ENCODE measurements around the gene CYB561A3. TPM values are rescaled to one million over a fixed set of nuclear protein-coding genes. Genes with fewer than 3 reads are reported as not detected.

CYB561A3 gene, protein sequence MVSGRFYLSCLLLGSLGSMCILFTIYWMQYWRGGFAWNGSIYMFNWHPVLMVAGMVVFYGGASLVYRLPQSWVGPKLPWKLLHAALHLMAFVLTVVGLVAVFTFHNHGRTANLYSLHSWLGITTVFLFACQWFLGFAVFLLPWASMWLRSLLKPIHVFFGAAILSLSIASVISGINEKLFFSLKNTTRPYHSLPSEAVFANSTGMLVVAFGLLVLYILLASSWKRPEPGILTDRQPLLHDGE
- total RNA-seq (10 to 100 TPM; 49.1 to 56.9 TPM), polyA plus RNA-seq (ENCODE audit: insufficient read length in 6 of 6) (10 to 100 TPM; 31.7 to 39.7 (median 34.9) TPM)
- long read RNA-seq, donor 1, transcript CYB561A3-201 (7 exons, 3,061 nt): major isoform, 7 of 55 reads
- long read RNA-seq, donor 1, partial matches to known transcripts: 0 of 55 reads
- long read RNA-seq, donor 1, other reads (novel, unspliced or antisense): 43 of 55 reads
- long read RNA-seq, donor 2, partial matches to known transcripts: 0 of 7 reads
- long read RNA-seq, donor 2, other reads (novel, unspliced or antisense): 0 of 7 reads
- long read RNA-seq, donor 3, partial matches to known transcripts: 0 of 5 reads
- long read RNA-seq, donor 3, other reads (novel, unspliced or antisense): 0 of 5 reads
- long read RNA-seq, donor 4, transcript CYB561A3-201 (7 exons, 3,061 nt): minor isoform, 7 of 29 reads
- long read RNA-seq, donor 4, transcript CYB561A3-203 (7 exons, 1,803 nt): major isoform, 15 of 29 reads
- long read RNA-seq, donor 4, partial matches to known transcripts: 0 of 29 reads
- long read RNA-seq, donor 4, other reads (novel, unspliced or antisense): 7 of 29 reads
- long read RNA-seq, donor 5, partial matches to known transcripts: 18 of 29 reads
- long read RNA-seq, donor 5, other reads (novel, unspliced or antisense): 7 of 29 reads
- long read RNA-seq, donor 6, transcript CYB561A3-201 (7 exons, 3,061 nt): major isoform, 8 of 21 reads
- long read RNA-seq, donor 6, transcript CYB561A3-203 (7 exons, 1,803 nt): minor isoform, 6 of 21 reads
- long read RNA-seq, donor 6, partial matches to known transcripts: 6 of 21 reads
- long read RNA-seq, donor 6, other reads (novel, unspliced or antisense): 0 of 21 reads
- long read RNA-seq, donor 7, transcript CYB561A3-201 (7 exons, 3,061 nt): major isoform, 5 of 30 reads
- long read RNA-seq, donor 7, partial matches to known transcripts: 5 of 30 reads
- long read RNA-seq, donor 7, other reads (novel, unspliced or antisense): 19 of 30 reads
- long read RNA-seq, donor 8, transcript CYB561A3-201 (7 exons, 3,061 nt): major isoform, 7 of 11 reads
- long read RNA-seq, donor 8, partial matches to known transcripts: 0 of 11 reads
- long read RNA-seq, donor 8, other reads (novel, unspliced or antisense): 0 of 11 reads
- long read RNA-seq, donor 9: 0 reads
- long read RNA-seq, donor 10, transcript CYB561A3-203 (7 exons, 1,803 nt): minor isoform, 8 of 25 reads
- long read RNA-seq, donor 10, transcript CYB561A3-201 (7 exons, 3,061 nt): major isoform, 9 of 25 reads
- long read RNA-seq, donor 10, partial matches to known transcripts: 4 of 25 reads
- long read RNA-seq, donor 10, other reads (novel, unspliced or antisense): 4 of 25 reads
- long read RNA-seq, donor 11, partial matches to known transcripts: 5 of 14 reads
- long read RNA-seq, donor 11, other reads (novel, unspliced or antisense): 7 of 14 reads
- long read RNA-seq, donor 12, partial matches to known transcripts: 0 of 8 reads
- long read RNA-seq, donor 12, other reads (novel, unspliced or antisense): 5 of 8 reads

DNA sequence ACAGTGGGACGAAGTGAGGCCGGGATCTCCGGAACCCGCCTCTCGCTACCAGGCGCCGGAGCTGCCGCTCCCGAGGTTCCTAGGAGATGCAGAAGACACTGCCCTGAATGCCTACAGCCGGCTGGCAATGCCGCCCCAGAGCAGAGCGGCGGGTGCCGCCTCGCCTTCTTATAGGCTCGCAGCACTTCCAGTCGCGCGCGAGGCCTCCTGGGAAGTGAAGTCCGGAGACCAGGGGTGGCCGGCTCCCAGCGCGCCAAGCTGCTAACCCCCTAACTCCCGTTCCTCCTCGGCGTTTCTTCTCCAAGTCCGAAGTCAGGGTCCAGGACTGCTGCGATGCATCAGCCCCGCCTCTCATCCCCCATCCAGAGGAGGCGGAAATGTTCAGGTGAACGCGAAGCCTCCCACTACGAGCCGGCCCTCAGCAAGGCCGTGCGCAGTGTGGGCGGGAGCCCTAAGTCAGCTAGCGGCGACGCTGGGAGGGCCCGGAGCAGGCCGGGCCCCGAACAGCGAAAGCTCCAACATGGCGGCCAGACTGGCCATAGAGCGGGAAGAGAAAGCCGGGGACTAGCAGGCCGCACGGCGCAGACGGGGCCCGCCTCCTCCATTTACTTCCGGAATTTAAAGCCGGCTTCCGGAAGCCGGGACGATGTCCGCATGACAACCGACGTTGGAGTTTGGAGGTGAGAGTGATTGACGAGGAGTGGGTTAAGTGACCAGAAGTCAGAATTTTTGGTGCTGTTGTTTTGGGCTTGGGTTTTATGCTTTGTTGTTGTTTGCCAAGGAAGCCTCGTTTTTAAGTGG is at the start of gene CYB561A3, which contains the start of gene TMEM138:
Gene CYB561A3, minus strand, starts transcription at position 142 of the 801 bp plus-strand sequence. CDS start 5,169 bp downstream, outside the sequence.
Gene TMEM138, plus strand, starts transcription at position 634 of the 801 bp plus-strand sequence. CDS start 2,017 bp downstream, outside the sequence.
- intact Hi-C loops (cut with DNase I): no loop called here
- Histone ChIP-seq H3K27me3 (no peaks in the 10 kb centered on the region), H3K27ac (peak within 1 kb of the TSS; percentile 99), H3K4me3 (peak within 1 kb of the TSS; percentile 79 to 80), H3K4me1 (peaks cover 8 to 49% of the 10 kb centered on the region in 2 donors), H3K9me3 (no peaks in the 10 kb centered on the region), H3K36me3 (peaks cover 0 to 30% of the 10 kb centered on the region in 2 donors)
- DNase-seq: peak; percentile 92 to 98 (median 94)
- TF ChIP-seq, protein P1, sequence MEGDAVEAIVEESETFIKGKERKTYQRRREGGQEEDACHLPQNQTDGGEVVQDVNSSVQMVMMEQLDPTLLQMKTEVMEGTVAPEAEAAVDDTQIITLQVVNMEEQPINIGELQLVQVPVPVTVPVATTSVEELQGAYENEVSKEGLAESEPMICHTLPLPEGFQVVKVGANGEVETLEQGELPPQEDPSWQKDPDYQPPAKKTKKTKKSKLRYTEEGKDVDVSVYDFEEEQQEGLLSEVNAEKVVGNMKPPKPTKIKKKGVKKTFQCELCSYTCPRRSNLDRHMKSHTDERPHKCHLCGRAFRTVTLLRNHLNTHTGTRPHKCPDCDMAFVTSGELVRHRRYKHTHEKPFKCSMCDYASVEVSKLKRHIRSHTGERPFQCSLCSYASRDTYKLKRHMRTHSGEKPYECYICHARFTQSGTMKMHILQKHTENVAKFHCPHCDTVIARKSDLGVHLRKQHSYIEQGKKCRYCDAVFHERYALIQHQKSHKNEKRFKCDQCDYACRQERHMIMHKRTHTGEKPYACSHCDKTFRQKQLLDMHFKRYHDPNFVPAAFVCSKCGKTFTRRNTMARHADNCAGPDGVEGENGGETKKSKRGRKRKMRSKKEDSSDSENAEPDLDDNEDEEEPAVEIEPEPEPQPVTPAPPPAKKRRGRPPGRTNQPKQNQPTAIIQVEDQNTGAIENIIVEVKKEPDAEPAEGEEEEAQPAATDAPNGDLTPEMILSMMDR (IDR thresholded peaks at IDR 0.05): no peak
- peak; percentile 97 for ATAC-seq

DNA sequence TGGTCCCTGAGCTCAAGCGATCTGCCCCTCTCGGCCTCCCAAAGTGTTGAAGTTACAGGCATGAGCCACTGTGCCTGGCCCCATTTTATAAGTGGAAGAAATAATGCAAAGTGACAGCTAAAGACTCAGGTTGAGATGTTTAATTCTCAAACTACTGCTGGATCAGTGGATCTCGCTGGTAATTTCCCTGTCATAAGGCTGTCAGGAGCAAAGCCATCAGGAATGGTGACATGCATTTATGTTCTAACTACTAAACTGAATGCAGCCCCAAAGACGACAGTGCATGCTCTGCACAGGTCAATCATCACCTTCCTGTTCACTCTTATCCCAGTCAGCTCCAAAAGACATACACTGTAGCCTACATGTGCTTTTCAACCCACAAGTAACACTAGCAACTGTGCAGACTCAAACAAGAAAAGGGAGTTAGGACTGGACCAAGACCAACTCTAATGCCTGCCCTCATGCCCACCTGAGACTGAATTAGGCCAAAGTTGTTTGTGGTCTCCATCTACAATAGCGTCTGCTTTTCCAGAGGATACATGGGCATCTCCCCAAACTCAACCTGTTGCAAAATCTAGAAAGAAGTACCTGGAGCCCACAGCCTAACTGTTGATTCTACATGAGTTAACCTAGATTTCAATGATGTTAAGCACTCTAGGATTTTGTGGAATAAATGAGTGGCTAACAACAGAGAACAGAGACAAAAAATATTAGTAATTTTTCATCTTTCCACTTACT is 45.5 kb upstream of the CYB561A3 start:
- Histone ChIP-seq H3K4me3 (no peak overlapping the region), H3K27me3 (no peaks in the 10 kb centered on the region), H3K9me3 (no peaks in the 10 kb centered on the region), H3K27ac (no peak overlapping the region), H3K36me3 (peaks cover 10 to 100% of the 10 kb centered on the region in 2 donors), H3K4me1 (no peaks in the 10 kb centered on the region)
- TF ChIP-seq, protein P1 (IDR thresholded peaks at IDR 0.05): no peak
- intact Hi-C loops (cut with DNase I): no loop called here
- DNase-seq (no peak), ATAC-seq (no peak)

DNA sequence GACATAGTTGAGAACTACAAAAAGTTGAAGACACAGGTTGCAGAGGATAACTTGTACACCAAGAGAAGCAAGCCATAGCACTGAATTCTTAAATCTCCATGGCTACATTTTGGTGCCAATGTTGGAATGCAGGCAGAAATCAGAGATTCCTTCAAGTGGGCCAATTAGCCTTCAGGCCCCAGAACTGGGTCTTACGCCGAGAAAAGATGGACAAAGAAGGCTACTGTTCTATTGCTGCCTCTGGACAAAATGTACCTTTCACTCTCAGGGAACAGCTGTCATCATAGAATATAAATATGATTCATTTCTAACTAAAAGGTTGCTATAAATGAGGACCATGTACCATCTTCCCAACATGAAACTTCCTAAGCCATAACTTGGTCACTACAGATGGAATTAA is 44.4 kb upstream of the CYB561A3 start:
- H3K4me1 ChIP-seq: no peaks in the 10 kb centered on the region
- H3K4me3 ChIP-seq: no peak overlapping the region
- H3K27me3 ChIP-seq: no peaks in the 10 kb centered on the region
- no peaks in the 10 kb centered on the region for H3K9me3 ChIP-seq
- TF ChIP-seq, protein P1 (IDR thresholded peaks at IDR 0.05): no peak
- no peak for ATAC-seq
- intact Hi-C loops (cut with DNase I): no loop called here
- no peak for DNase-seq
- H3K27ac ChIP-seq: no peak overlapping the region
- peaks cover 4 to 96% of the 10 kb centered on the region in 2 donors for H3K36me3 ChIP-seq

Data from left lung (tissue), 14 donors.